Motor neuron (in vitro differentiated cells): ENCODE measurements around the gene ARMC12. TPM values are rescaled to one million over a fixed set of nuclear protein-coding genes. Genes with fewer than 3 reads are reported as not detected.

Experiments
- ATAC-seq, 8 experiments: fragments of 200-7000 bp; cut with Tn5 transposase; replicated peaks in 6 of 8; 2 replicates each; pipeline ENCODE4 v1.8.0; 2021; ENCODE audit warnings: mild to moderate bottlenecking in 8 of 8, moderate library complexity in 8 of 8
- H3K27ac ChIP-seq, 2 donors: fragments of 250-450 bp; sonication (Bioruptor Pico); 2 replicates each; pipeline ENCODE4 v1.9.0; 2021; ENCODE audit warnings: antibody characterized with exemption in 2 of 2, mild to moderate bottlenecking in 2 of 2, moderate library complexity in 1 of 2
- H3K4me1 ChIP-seq, 2 donors: fragments of 250-450 bp; sonication (Bioruptor Pico); replicated peaks in 1 of 2; 2 replicates each; pipeline ENCODE4 v1.6.1; 2021; ENCODE audit warnings: antibody characterized with exemption in 2 of 2, mild to moderate bottlenecking in 2 of 2, moderate library complexity in 1 of 2
- H3K4me3 ChIP-seq, 5 donors: fragments of 250-450 bp; sonication (Bioruptor Pico); 2 replicates each; pipeline ENCODE4 v1.9.0; 2021; ENCODE audit warnings: antibody characterized with exemption in 5 of 5, mild to moderate bottlenecking in 5 of 5, moderate library complexity in 4 of 5
- WGBS, 10 experiments: fragments of 450-650 bp; shearing (Covaris generic); methylation state at CpG; one replicate each; pipeline ENCODE4 v1.0.0; 2022; 5-methylcytosine and 5-hydroxymethylcytosine counted together
- in situ Hi-C, 9 experiments: fragments of 400-800 bp; cut with MboI; loops; one replicate each; pipeline ENCODE4 v1.15.0; 2021; ENCODE audit warnings: low sequenced_read_pairs in 9 of 9, low pct_unique_long_range_greater_than_20kb in 2 of 9; ENCODE audit not compliant: unreplicated experiment in 9 of 9
- total RNA-seq, 8 experiments: library from RNA; unstranded; fragments of 300-600 nt; gene quantifications; 2 replicates each; pipeline versions ENCODE4 v1.2.3 to v1.2.4, GENCODE V29; 2022

The ARMC12 gene
- total RNA-seq, 8 experiments from 2014 or later, result 0.58 to 3.0 (median 1.2) TPM

- no peak overlapping the region for H3K4me3 ChIP-seq
- no peak overlapping the region for H3K27ac ChIP-seq
- 53 to 94% (median 73%) methylated on average over 1 to 3 of the region's 3 CpGs for WGBS, 10 experiments
- in situ Hi-C loops, result loop anchor here in 5 of 9 experiments (25.0 kb wide), 3 partner anchors 159 to 434 kb away; partner anchors contain the start of gene PPARD (in 1 of the 5)
- H3K4me1 ChIP-seq, result no peaks in the 10 kb centered on the region
- no peak for ATAC-seq
Observed at GRCh38 chr6:35746516-35746915, 9.7 kb downstream of the ARMC12 start.

- in situ Hi-C loops, result loop anchor here in 5 of 9 experiments (25.0 kb wide), 3 partner anchors 161 to 436 kb away; partner anchors contain the start of gene PPARD (in 1 of the 5)
- ATAC-seq, result no peak
- no peaks in the 10 kb centered on the region for H3K4me1 ChIP-seq
- 60 to 100% (median 67%) methylated on average over 1 of the region's 1 CpG; no CpG with 5 or more reads in 5 of the 10 experiments for WGBS, 10 experiments
- no peak overlapping the region for H3K4me3 ChIP-seq
- H3K27ac ChIP-seq, result no peak overlapping the region
Observed at GRCh38 chr6:35747877-35748276, 11.0 kb downstream of the ARMC12 start.

GRCh38 chr6:35750557-35750956, 13.7 kb downstream of the ARMC12 start:
- Histone ChIP-seq H3K27ac (no peak overlapping the region), H3K4me3 (no peak overlapping the region), H3K4me1 (no peaks in the 10 kb centered on the region)
- no peak for ATAC-seq
- in situ Hi-C loops, result no loop called here
- 20 to 98% (median 85%) methylated on average over 1 to 6 of the region's 7 CpGs; no CpG with 5 or more reads in 2 of the 10 experiments for WGBS, 10 experiments

GRCh38 chr6:35751594-35751993, 14.8 kb downstream of the ARMC12 start:
- Histone ChIP-seq H3K4me3 (no peak overlapping the region), H3K4me1 (no peaks in the 10 kb centered on the region), H3K27ac (no peak overlapping the region)
- in situ Hi-C loops, result no loop called here
- 0 to 93% (median 67%) methylated on average over 1 to 3 of the region's 4 CpGs; no CpG with 5 or more reads in 4 of the 10 experiments for WGBS, 10 experiments
- no peak for ATAC-seq

- no peak for ATAC-seq
- no peak overlapping the region for H3K4me3 ChIP-seq
- in situ Hi-C loops, result no loop called here
- 17 to 100% (median 71%) methylated on average over 2 to 4 of the region's 4 CpGs; no CpG with 5 or more reads in 2 of the 10 experiments for WGBS, 10 experiments
- no peaks in the 10 kb centered on the region for H3K4me1 ChIP-seq
- no peak overlapping the region for H3K27ac ChIP-seq
Observed at GRCh38 chr6:35752330-35752729, 15.5 kb downstream of the ARMC12 start.

GRCh38 chr6:35754452-35755277, 17.8 kb downstream of the ARMC12 start:
- Histone ChIP-seq H3K4me3 (no peak overlapping the region), H3K27ac (no peak overlapping the region), H3K4me1 (no peaks in the 10 kb centered on the region)
- in situ Hi-C loops, result no loop called here
- WGBS, 10 experiments, result 0 to 100% (median 62%) methylated on average over 1 to 4 of the region's 6 CpGs; no CpG with 5 or more reads in 5 of the 10 experiments
- ATAC-seq, result peak in 3 of 8 experiments; percentile 50 to 73 (median 56)

- no peak overlapping the region for H3K27ac ChIP-seq
- peak in 1 of 8 experiments; percentile 11 for ATAC-seq
- in situ Hi-C loops, result no loop called here
Observed at GRCh38 chr6:35755278-35755924, 18.6 kb downstream of the ARMC12 start.

GRCh38 chr6:35757456-35758123, 20.8 kb downstream of the ARMC12 start:
- 27 to 80% (median 49%) methylated on average over 2 to 7 of the region's 10 CpGs; no CpG with 5 or more reads in 2 of the 10 experiments for WGBS, 10 experiments
- Histone ChIP-seq H3K27ac (no peak overlapping the region), H3K4me1 (no peaks in the 10 kb centered on the region), H3K4me3 (no peak overlapping the region)
- in situ Hi-C loops, result no loop called here
- ATAC-seq, result peak in 1 of 8 experiments; percentile 66

More at GRCh38 chr6:35755278-35755924, 18.6 kb downstream of the ARMC12 start:
- H3K4me3 ChIP-seq, result no peak overlapping the region
- no peaks in the 10 kb centered on the region for H3K4me1 ChIP-seq
- WGBS, 10 experiments, result 0 to 27% (median 12%) methylated on average over 1 to 3 of the region's 3 CpGs; no CpG with 5 or more reads in 4 of the 10 experiments

- Histone ChIP-seq H3K4me1 (peaks cover 2 to 8% of the 10 kb centered on the region in 2 donors), H3K4me3 (no peak overlapping the region), H3K27ac (no peak overlapping the region)
- in situ Hi-C loops, result no loop called here
- ATAC-seq, result no peak
- 50 to 100% (median 83%) methylated on average over 1 to 3 of the region's 3 CpGs; no CpG with 5 or more reads in 3 of the 10 experiments for WGBS, 10 experiments
Observed at GRCh38 chr6:35759426-35759825, 22.6 kb downstream of the ARMC12 start.

- WGBS, 10 experiments, result 85 to 97% (median 96%) methylated on average over 6 to 11 of the region's 23 CpGs; no CpG with 5 or more reads in 5 of the 10 experiments
- in situ Hi-C loops, result no loop called here
- ATAC-seq, result no peak
Observed at GRCh38 chr6:35765739-35766138, 28.9 kb downstream of the ARMC12 start.

GRCh38 chr6:35769211-35769610, 32.4 kb downstream of the ARMC12 start:
- Histone ChIP-seq H3K4me1 (peaks cover 3 to 7% of the 10 kb centered on the region in 2 donors), H3K27ac (no peak overlapping the region), H3K4me3 (no peak overlapping the region)
- ATAC-seq, result no peak
- 14 to 100% (median 85%) methylated on average over 1 to 4 of the region's 4 CpGs; no CpG with 5 or more reads in 2 of the 10 experiments for WGBS, 10 experiments
- in situ Hi-C loops, result no loop called here

More at GRCh38 chr6:35765739-35766138, 28.9 kb downstream of the ARMC12 start:
- H3K27ac ChIP-seq, result no peak overlapping the region
- peaks cover 7 to 8% of the 10 kb centered on the region in 2 donors for H3K4me1 ChIP-seq
- no peak overlapping the region for H3K4me3 ChIP-seq

- in situ Hi-C loops, result no loop called here
- no peak overlapping the region for H3K4me3 ChIP-seq
- ATAC-seq, result no peak
- H3K27ac ChIP-seq, result no peak overlapping the region
- WGBS, 10 experiments, result 57 to 66% methylated on average over 1 to 3 of the region's 5 CpGs; no CpG with 5 or more reads in 8 of the 10 experiments
- H3K4me1 ChIP-seq, result no peaks in the 10 kb centered on the region
Observed at GRCh38 chr6:35771343-35771627, 34.5 kb downstream of the ARMC12 start.
